Measurements from ENCODE around the gene ZIC3. TPM values are rescaled to one million over a fixed set of nuclear protein-coding genes. Genes with fewer than 3 reads are reported as not detected.

Gene ZIC3
- total and polyA plus RNA-seq, 2 experiments from 2014 or later: 30.8 to 84.4 TPM

DNA sequence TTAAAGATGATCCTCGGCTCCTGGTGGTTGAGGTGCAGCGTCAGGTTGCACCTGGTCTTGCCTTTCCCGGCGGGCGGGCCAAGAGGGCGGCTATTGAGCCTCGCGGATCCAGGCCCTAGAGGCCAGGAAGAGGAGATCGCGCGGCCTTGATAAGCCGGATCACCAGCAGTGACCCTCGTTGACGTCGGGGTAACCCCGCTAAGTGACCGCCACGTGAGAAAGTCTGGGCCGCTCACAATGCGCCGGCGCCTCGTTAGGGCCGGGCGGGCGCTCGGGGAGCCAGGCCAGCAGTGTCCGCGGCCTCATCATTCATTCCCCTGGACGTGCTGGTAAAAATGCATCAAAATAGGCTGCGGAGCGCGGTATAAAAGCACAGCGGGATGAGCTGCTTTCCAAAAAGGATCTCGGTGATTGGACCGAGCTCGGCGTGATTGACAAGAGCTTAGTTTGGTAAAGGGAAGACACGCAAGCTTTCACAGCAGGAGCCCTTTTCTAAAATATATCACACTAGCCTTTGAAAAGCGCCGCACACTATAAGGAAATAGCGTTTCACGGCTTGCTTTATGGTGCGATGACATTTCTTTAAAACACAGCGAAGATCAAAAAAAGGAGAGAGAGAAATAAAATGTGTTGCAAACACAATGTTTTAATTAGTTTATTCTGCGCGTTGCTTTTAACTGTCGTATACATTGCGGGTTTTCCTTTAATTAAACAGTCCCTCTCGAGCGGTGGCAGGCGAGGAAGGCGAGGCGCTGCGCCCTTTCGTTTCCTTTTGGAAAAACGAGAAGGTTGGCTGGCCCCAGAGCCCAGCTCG lies 15.9 kb upstream of the ZIC3 start:
- Histone ChIP-seq H3K27me3 (ENCODE audit: insufficient read depth) (peaks cover 52% of the 10 kb centered on the region), H2AFZ (no peak overlapping the region), H3K36me3 (ENCODE audit: insufficient read depth) (no peaks in the 10 kb centered on the region), H4K20me1 (replicated peaks; ENCODE audit: insufficient read depth) (no peaks in the 10 kb centered on the region), H3K27ac (ENCODE audit: low read depth) (no peak overlapping the region), H3K4me3 (peak overlapping the region; percentile 58), H3K79me2 (replicated peaks; ENCODE audit: insufficient read depth) (no peaks in the 10 kb centered on the region), H3K4me2 (peak overlapping the region; percentile 86), H3K9me2 (ENCODE audit: insufficient read depth) (no peaks in the 10 kb centered on the region), H3F3A (replicated peaks; ENCODE audit: low read depth) (no peaks in the 10 kb centered on the region), H3K4me1 (ENCODE audit: insufficient read depth) (peaks cover 7% of the 10 kb centered on the region)
- Mint-ChIP-seq H3K27ac (no peak overlapping the region), H3K9me3 (no peaks in the 10 kb centered on the region), H3K27me3 (ENCODE audit: insufficient read depth, low read depth, poor library complexity) (peaks cover 44% of the 10 kb centered on the region), H3K36me3 (ENCODE audit: low read depth) (no peaks in the 10 kb centered on the region), H3K4me3 (peak overlapping the region; percentile 65), H3K4me1 (peaks cover 30% of the 10 kb centered on the region)
- DNase-seq (ENCODE audit: low spot score) (peak; percentile 66), ATAC-seq (peak; percentile 18)
- TF ChIP-seq POLR2AphosphoS5 (IDR thresholded peaks at IDR 0.05; ENCODE audit: low read depth) (no peak), ZNF114 (CRISPR knock-in tag; IDR thresholded peaks at IDR 0.05) (no peak), ZNF331 (CRISPR knock-in tag; IDR thresholded peaks at IDR 0.05; ENCODE audit: low read depth) (no peak), EZH2phosphoT487 (IDR thresholded peaks at IDR 0.05; ENCODE audit: unreplicated experiment) (no peak), JUNB (IDR thresholded peaks at IDR 0.05; ENCODE audit: unreplicated experiment) (no peak), STAT1 (IDR thresholded peaks at IDR 0.05; ENCODE audit: unreplicated experiment) (no peak)
- TF ChIP-seq, protein P1, sequence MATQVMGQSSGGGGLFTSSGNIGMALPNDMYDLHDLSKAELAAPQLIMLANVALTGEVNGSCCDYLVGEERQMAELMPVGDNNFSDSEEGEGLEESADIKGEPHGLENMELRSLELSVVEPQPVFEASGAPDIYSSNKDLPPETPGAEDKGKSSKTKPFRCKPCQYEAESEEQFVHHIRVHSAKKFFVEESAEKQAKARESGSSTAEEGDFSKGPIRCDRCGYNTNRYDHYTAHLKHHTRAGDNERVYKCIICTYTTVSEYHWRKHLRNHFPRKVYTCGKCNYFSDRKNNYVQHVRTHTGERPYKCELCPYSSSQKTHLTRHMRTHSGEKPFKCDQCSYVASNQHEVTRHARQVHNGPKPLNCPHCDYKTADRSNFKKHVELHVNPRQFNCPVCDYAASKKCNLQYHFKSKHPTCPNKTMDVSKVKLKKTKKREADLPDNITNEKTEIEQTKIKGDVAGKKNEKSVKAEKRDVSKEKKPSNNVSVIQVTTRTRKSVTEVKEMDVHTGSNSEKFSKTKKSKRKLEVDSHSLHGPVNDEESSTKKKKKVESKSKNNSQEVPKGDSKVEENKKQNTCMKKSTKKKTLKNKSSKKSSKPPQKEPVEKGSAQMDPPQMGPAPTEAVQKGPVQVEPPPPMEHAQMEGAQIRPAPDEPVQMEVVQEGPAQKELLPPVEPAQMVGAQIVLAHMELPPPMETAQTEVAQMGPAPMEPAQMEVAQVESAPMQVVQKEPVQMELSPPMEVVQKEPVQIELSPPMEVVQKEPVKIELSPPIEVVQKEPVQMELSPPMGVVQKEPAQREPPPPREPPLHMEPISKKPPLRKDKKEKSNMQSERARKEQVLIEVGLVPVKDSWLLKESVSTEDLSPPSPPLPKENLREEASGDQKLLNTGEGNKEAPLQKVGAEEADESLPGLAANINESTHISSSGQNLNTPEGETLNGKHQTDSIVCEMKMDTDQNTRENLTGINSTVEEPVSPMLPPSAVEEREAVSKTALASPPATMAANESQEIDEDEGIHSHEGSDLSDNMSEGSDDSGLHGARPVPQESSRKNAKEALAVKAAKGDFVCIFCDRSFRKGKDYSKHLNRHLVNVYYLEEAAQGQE (IDR thresholded peaks at IDR 0.05; ENCODE audit: unreplicated experiment): no peak
- TF ChIP-seq, protein P2, sequence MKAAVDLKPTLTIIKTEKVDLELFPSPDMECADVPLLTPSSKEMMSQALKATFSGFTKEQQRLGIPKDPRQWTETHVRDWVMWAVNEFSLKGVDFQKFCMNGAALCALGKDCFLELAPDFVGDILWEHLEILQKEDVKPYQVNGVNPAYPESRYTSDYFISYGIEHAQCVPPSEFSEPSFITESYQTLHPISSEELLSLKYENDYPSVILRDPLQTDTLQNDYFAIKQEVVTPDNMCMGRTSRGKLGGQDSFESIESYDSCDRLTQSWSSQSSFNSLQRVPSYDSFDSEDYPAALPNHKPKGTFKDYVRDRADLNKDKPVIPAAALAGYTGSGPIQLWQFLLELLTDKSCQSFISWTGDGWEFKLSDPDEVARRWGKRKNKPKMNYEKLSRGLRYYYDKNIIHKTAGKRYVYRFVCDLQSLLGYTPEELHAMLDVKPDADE (IDR thresholded peaks at IDR 0.05): no peak
- TF ChIP-seq, protein P3, sequence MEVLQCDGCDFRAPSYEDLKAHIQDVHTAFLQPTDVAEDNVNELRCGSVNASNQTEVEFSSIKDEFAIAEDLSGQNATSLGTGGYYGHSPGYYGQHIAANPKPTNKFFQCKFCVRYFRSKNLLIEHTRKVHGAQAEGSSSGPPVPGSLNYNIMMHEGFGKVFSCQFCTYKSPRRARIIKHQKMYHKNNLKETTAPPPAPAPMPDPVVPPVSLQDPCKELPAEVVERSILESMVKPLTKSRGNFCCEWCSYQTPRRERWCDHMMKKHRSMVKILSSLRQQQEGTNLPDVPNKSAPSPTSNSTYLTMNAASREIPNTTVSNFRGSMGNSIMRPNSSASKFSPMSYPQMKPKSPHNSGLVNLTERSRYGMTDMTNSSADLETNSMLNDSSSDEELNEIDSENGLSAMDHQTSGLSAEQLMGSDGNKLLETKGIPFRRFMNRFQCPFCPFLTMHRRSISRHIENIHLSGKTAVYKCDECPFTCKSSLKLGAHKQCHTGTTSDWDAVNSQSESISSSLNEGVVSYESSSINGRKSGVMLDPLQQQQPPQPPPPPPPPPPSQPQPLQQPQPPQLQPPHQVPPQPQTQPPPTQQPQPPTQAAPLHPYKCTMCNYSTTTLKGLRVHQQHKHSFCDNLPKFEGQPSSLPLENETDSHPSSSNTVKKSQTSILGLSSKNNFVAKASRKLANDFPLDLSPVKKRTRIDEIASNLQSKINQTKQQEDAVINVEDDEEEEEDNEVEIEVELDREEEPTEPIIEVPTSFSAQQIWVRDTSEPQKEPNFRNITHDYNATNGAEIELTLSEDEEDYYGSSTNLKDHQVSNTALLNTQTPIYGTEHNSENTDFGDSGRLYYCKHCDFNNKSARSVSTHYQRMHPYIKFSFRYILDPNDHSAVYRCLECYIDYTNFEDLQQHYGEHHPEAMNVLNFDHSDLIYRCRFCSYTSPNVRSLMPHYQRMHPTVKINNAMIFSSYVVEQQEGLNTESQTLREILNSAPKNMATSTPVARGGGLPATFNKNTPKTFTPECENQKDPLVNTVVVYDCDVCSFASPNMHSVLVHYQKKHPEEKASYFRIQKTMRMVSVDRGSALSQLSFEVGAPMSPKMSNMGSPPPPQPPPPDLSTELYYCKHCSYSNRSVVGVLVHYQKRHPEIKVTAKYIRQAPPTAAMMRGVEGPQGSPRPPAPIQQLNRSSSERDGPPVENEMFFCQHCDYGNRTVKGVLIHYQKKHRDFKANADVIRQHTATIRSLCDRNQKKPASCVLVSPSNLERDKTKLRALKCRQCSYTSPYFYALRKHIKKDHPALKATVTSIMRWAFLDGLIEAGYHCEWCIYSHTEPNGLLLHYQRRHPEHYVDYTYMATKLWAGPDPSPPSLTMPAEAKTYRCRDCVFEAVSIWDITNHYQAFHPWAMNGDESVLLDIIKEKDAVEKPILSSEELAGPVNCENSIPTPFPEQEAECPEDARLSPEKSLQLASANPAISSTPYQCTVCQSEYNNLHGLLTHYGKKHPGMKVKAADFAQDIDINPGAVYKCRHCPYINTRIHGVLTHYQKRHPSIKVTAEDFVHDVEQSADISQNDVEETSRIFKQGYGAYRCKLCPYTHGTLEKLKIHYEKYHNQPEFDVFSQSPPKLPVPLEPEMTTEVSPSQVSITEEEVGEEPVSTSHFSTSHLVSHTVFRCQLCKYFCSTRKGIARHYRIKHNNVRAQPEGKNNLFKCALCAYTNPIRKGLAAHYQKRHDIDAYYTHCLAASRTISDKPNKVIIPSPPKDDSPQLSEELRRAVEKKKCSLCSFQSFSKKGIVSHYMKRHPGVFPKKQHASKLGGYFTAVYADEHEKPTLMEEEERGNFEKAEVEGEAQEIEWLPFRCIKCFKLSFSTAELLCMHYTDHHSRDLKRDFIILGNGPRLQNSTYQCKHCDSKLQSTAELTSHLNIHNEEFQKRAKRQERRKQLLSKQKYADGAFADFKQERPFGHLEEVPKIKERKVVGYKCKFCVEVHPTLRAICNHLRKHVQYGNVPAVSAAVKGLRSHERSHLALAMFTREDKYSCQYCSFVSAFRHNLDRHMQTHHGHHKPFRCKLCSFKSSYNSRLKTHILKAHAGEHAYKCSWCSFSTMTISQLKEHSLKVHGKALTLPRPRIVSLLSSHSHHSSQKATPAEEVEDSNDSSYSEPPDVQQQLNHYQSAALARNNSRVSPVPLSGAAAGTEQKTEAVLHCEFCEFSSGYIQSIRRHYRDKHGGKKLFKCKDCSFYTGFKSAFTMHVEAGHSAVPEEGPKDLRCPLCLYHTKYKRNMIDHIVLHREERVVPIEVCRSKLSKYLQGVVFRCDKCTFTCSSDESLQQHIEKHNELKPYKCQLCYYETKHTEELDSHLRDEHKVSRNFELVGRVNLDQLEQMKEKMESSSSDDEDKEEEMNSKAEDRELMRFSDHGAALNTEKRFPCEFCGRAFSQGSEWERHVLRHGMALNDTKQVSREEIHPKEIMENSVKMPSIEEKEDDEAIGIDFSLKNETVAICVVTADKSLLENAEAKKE (CRISPR knock-in tag; IDR thresholded peaks at IDR 0.05): no peak
- TF ChIP-seq, protein P4, sequence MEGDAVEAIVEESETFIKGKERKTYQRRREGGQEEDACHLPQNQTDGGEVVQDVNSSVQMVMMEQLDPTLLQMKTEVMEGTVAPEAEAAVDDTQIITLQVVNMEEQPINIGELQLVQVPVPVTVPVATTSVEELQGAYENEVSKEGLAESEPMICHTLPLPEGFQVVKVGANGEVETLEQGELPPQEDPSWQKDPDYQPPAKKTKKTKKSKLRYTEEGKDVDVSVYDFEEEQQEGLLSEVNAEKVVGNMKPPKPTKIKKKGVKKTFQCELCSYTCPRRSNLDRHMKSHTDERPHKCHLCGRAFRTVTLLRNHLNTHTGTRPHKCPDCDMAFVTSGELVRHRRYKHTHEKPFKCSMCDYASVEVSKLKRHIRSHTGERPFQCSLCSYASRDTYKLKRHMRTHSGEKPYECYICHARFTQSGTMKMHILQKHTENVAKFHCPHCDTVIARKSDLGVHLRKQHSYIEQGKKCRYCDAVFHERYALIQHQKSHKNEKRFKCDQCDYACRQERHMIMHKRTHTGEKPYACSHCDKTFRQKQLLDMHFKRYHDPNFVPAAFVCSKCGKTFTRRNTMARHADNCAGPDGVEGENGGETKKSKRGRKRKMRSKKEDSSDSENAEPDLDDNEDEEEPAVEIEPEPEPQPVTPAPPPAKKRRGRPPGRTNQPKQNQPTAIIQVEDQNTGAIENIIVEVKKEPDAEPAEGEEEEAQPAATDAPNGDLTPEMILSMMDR (conservative IDR thresholded peaks at IDR 0.05; ENCODE audit: low read depth in 2 of 2): no peak
